GM12865 (cell line): ENCODE results near the gene MYADML2.

Experiments
- DNase-seq: peaks from one replicate; pipeline ENCODE4 v3.0.0; 2010; ENCODE audit warnings: low read depth
- H3K4me3 ChIP-seq: 2 replicates; pipeline ENCODE4 v1.5.1; 2011; ENCODE audit warnings: mild to moderate bottlenecking, low read depth, low read length, control low read depth
- CTCF ChIP-seq: IDR thresholded peaks from 2 replicates; pipeline ENCODE4 v1.5.1; 2011; ENCODE audit warnings: low read length, control low read depth, low read depth, inconsistent platforms; ENCODE audit not compliant: insufficient read depth; ENCODE audit errors: missing control alignments

The MYADML2 gene

GRCh38 chr17:81947189-81947588, at the start of gene MYADML2:
TSS of gene MYADML2 (minus strand) at chr17:81947233. CDS start at chr17:81941741, 5,492 bp downstream.
- no peak for TF ChIP-seq CTCF
- DNase-seq, result no peak
- H3K4me3 ChIP-seq, result no peak within 1 kb of the TSS

GRCh38 chr17:81996232-81996756, 49.3 kb upstream of the MYADML2 start:
- no peak for DNase-seq
- no peak for TF ChIP-seq CTCF
- no peak overlapping the region for H3K4me3 ChIP-seq

GRCh38 chr17:81995463-81996231, 48.6 kb upstream of the MYADML2 start:
- no peak overlapping the region for H3K4me3 ChIP-seq
- no peak for TF ChIP-seq CTCF
- no peak for DNase-seq

GRCh38 chr17:81994593-81995462, 47.8 kb upstream of the MYADML2 start:
- no peak overlapping the region for H3K4me3 ChIP-seq
- no peak for TF ChIP-seq CTCF
- no peak for DNase-seq

- no peak overlapping the region for H3K4me3 ChIP-seq
- TF ChIP-seq CTCF, result no peak
- DNase-seq, result no peak
These were observed 46.9 kb upstream of the MYADML2 start for GRCh38 chr17:81993729-81994592.
